GM12878 (cell line): ENCODE results near the gene MDH1. TPM values are rescaled to one million over a fixed set of nuclear protein-coding genes. Genes with fewer than 3 reads are reported as not detected.

Experiments
- ATAC-seq: fragments of 200-7000 bp; cut with Tn5 transposase; 3 replicates; pipeline ENCODE4 v1.9.1; 2020; ENCODE audit warnings: mild to moderate bottlenecking, moderate library complexity
- BruUV-seq: library from RNA; stranded (reverse); fragments of 400-500 nt; replicated peaks from 2 replicates; lab custom pipeline; 2021; lab: Mats Ljungman, UMichigan
- CTCF ChIA-PET: fragments of 300-600 bp; sonication (Branson Sonifier 250); formaldehyde crosslinking; extraction: SDS; loops from one replicate; lab custom pipeline; 2021; ENCODE audit warnings: inconsistent platforms; lab: Yijun Ruan, JAX
- POLR2A ChIA-PET: fragments of 350-600 bp; formaldehyde crosslinking; extraction: SDS; loops from one replicate; lab custom pipeline; 2021; ENCODE audit warnings: inconsistent platforms; lab: Charles Lee
- RAD21 ChIA-PET: fragments of 300-600 bp; sonication (Branson Sonifier 250); formaldehyde crosslinking; loops from one replicate; lab custom pipeline; 2023; ENCODE audit warnings: antibody characterized with exemption; ENCODE audit not compliant: unreplicated experiment; lab: Charles Lee
- SMC1A ChIA-PET: fragments of 300-600 bp; sonication (Branson Sonifier 250); formaldehyde crosslinking; loops from one replicate; lab custom pipeline; 2023; ENCODE audit not compliant: unreplicated experiment, uncharacterized antibody; lab: Charles Lee
- DNase-seq: peaks from one replicate; pipeline ENCODE4 v3.0.0-alpha.2; 2011; ENCODE audit warnings: low read depth, low spot score
- FAIRE-seq: peaks from 3 replicates; lab custom pipeline; 2011; peaks lifted over from hg19 to GRCh38; lab: Jason Lieb, UNC
- H2AFZ ChIP-seq: 2 replicates; pipeline ENCODE4 v1.6.0; 2011; ENCODE audit warnings: low read depth, low read length, control low read depth; ENCODE audit not compliant: control insufficient read depth
- H3K27ac ChIP-seq: 2 replicates; pipeline ENCODE4 v1.5.1; 2011; ENCODE audit warnings: control low read depth; ENCODE audit not compliant: control insufficient read depth, insufficient read depth
- H3K27me3 ChIP-seq, 2 experiments: replicated peaks in 1 of 2; 2 replicates each; pipeline versions ENCODE4 v1.6.0 to v1.6.1; 2011; ENCODE audit warnings: low read length in 1 of 2; ENCODE audit not compliant: control insufficient read depth in 2 of 2, insufficient read depth in 2 of 2
- H3K36me3 ChIP-seq, 2 experiments: 2 replicates each; pipeline ENCODE4 v1.5.1; 2011; ENCODE audit warnings: low read length in 1 of 2; ENCODE audit not compliant: control insufficient read depth in 2 of 2, insufficient read depth in 2 of 2
- H3K4me1 ChIP-seq: 2 replicates; pipeline ENCODE4 v1.6.1; 2011; ENCODE audit warnings: mild to moderate bottlenecking, low read length, moderate library complexity, mixed read lengths; ENCODE audit not compliant: control insufficient read depth, insufficient read depth
- H3K4me2 ChIP-seq: 2 replicates; pipeline ENCODE4 v1.6.0; 2011; ENCODE audit warnings: control low read depth; ENCODE audit not compliant: control insufficient read depth, insufficient read depth
- H3K4me3 ChIP-seq: fragments of 200-600 bp; sonication (generic); 2 replicates; pipeline ENCODE4 v1.5.1; 2016
- H3K79me2 ChIP-seq: 2 replicates; pipeline ENCODE4 v1.6.0; 2011; ENCODE audit warnings: low read length; ENCODE audit not compliant: control insufficient read depth, insufficient read depth
- H3K9ac ChIP-seq: 2 replicates; pipeline ENCODE4 v1.8.0; 2011; ENCODE audit warnings: low read length, control low read depth, mixed read lengths; ENCODE audit not compliant: control insufficient read depth, insufficient read depth
- H3K9me3 ChIP-seq: replicated peaks from 3 replicates; pipeline ENCODE4 v1.5.1; 2011; ENCODE audit warnings: mild to moderate bottlenecking, low read length; ENCODE audit not compliant: control insufficient read depth, insufficient read depth
- H4K20me1 ChIP-seq: 2 replicates; pipeline ENCODE4 v1.6.0; 2011; ENCODE audit not compliant: control insufficient read depth, insufficient read depth
- BCL11A ChIP-seq: IDR thresholded peaks from 2 replicates; pipeline ENCODE4 v1.6.1; 2011; ENCODE audit warnings: low read depth, low read length
- BCLAF1 ChIP-seq: fragments of 450-650 bp; IDR thresholded peaks from 2 replicates; pipeline ENCODE4 v1.6.1; 2017; ENCODE audit warnings: antibody characterized with exemption, mild to moderate bottlenecking, moderate library complexity
- CBX3 ChIP-seq: fragments of 200-600 bp; sonication (generic); IDR thresholded peaks from 2 replicates; pipeline ENCODE4 v1.6.1; 2016; ENCODE audit warnings: low read depth, borderline replicate concordance
- CHD1 ChIP-seq: IDR thresholded peaks from 2 replicates; pipeline ENCODE4 v1.6.1; 2012; ENCODE audit warnings: low read depth, low read length, improper control_type of control experiment
- PAX5 ChIP-seq: IDR thresholded peaks from 2 replicates; pipeline ENCODE4 v1.6.1; 2011; ENCODE audit warnings: low read depth, low read length, borderline replicate concordance
- RAD21 ChIP-seq: IDR thresholded peaks from 2 replicates; pipeline ENCODE4 v1.6.1; 2011; ENCODE audit warnings: mild to moderate bottlenecking, low read depth, low read length, moderate library complexity; ENCODE audit not compliant: insufficient read depth
- RAD51 ChIP-seq: fragments of 450-650 bp; IDR thresholded peaks from 2 replicates; pipeline ENCODE4 v1.6.1; 2016; ENCODE audit warnings: moderate library complexity, mild to moderate bottlenecking, inconsistent platforms
- RFX5 ChIP-seq: IDR thresholded peaks from 2 replicates; pipeline ENCODE4 v1.6.1; 2011; ENCODE audit warnings: low read depth, low read length, improper control_type of control experiment
- SREBF2 ChIP-seq: IDR thresholded peaks from 2 replicates; pipeline ENCODE4 v1.6.1; 2012; ENCODE audit warnings: mild to moderate bottlenecking, low read length
- STAT1 ChIP-seq: fragments of 450-650 bp; conservative IDR thresholded peaks from 2 replicates; pipeline ENCODE4 v1.6.1; 2014; ENCODE audit warnings: antibody characterized with exemption, mild to moderate bottlenecking
- TCF3 ChIP-seq: IDR thresholded peaks from 2 replicates; pipeline ENCODE4 v1.6.1; 2012; ENCODE audit warnings: low read depth, mild to moderate bottlenecking, low read length, borderline replicate concordance; ENCODE audit not compliant: insufficient read depth
- USF1 ChIP-seq: IDR thresholded peaks from 2 replicates; pipeline ENCODE4 v1.6.1; 2011; ENCODE audit warnings: borderline replicate concordance, low read depth, mild to moderate bottlenecking, moderate library complexity, mixed read lengths, low read length; ENCODE audit not compliant: insufficient read depth; ENCODE audit errors: extremely low read length
- WGBS: methylation state at CpG from one replicate; pipeline ENCODE4 v1.1.6; 2016; ENCODE audit warnings: low lambda C conversion rate; ENCODE audit not compliant: insufficient replicate concordance, insufficient coverage; ENCODE audit errors: missing lambda C conversion rate; 5-methylcytosine and 5-hydroxymethylcytosine counted together
- in situ Hi-C: fragments of 300-500 bp; cut with MboI; formaldehyde crosslinking; loops from 9 replicates; pipeline ENCODE4 v1.14.3; 2018; ENCODE audit warnings: mixed read lengths
- intact Hi-C: fragments of 100-400 bp; cut with micrococcal nuclease; formaldehyde crosslinking; loops from one replicate; pipeline ENCODE4 v1.14.2; 2022; ENCODE audit not compliant: unreplicated experiment
- polyA plus RNA-seq, 11 experiments: library from polyadenylated mRNA; depleted of rRNA in 4 of 11; unstranded in 6 of 11; stranded (reverse) in 5 of 11; fragments of >200 nt; fragmentation: Nextera tagmentation in 4 of 11; fragmentation: Illumina TruSeq in 1 of 11; extraction: Ambion mirVana in 4 of 11; extraction: Trizol in 1 of 11; gene quantifications; 1 replicate in 1 of 11; 2 replicates in 10 of 11; pipeline versions ENCODE4 v1.2.1 to v1.2.3, GENCODE V29; 2011 to 2016; ENCODE audit warnings: inconsistent platforms in 2 of 11, missing spikeins in 2 of 11, low read depth in 1 of 11
- total RNA-seq, 4 experiments: library from RNA; depleted of rRNA in 3 of 4; stranded (reverse); fragments of >200 nt in 3 of 4; fragmentation: Illumina TruSeq in 1 of 4; extraction: Trizol in 1 of 4; gene quantifications; 2 replicates each; pipeline versions ENCODE4 v1.2.1 to v1.2.3, GENCODE V29; 2013 to 2021
- TF ChIP-seq, protein P1 (sequence below): fragments of 450-650 bp; IDR thresholded peaks from 2 replicates; pipeline ENCODE4 v1.6.1; 2017; ENCODE audit warnings: mild to moderate bottlenecking, moderate library complexity
- TF ChIP-seq, protein P2 (sequence below): fragments of 150-350 bp; IDR thresholded peaks from 2 replicates; pipeline ENCODE4 v1.6.1; 2016; ENCODE audit warnings: low read depth, low read length

Gene MDH1
- total and polyA plus RNA-seq, 10 of the 15 experiments (the other 5 are each of a cell fraction or from before 2014, with no cell fraction given) = 254 to 1,581 (median 440) TPM

DNA sequence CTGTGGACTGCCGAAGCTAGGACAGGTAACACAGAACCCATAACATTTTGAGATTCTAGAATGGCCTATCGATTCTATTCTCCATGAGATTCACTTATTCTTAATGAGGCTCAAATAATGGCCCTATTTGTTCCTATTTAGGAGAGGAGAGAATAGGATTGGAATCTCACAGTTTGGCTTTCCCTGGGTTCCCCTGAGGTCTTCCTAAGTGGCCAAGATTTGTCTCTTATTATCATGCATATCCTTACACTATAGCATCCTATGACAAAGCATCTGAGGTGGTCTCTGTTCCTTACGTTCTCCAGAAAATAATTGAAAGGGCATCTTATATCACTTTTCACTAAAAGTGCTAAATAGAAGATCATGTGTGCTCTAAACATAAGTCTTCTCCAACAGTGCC lies 10.0 kb upstream of the MDH1 start:
- H3K27me3 ChIP-seq = no peaks in the 10 kb centered on the region
- H3K4me2 ChIP-seq = no peak overlapping the region
- no peak overlapping the region for H2AFZ ChIP-seq
- in situ Hi-C loops = no loop called here
- no peaks in the 10 kb centered on the region for H3K36me3 ChIP-seq
- no peak for ATAC-seq
- intact Hi-C loops = no loop called here
- no peak for DNase-seq
- H3K4me1 ChIP-seq = no peaks in the 10 kb centered on the region
- no peak for FAIRE-seq
- ChIA-PET SMC1A (no interaction called here), CTCF (no interaction called here), RAD21 (no interaction called here), POLR2A (interaction anchor here (1.4 kb wide), 1 partner anchor 9 kb away, joined by 4 read pairs; no protein-coding TSS in a partner anchor)
- H3K27ac ChIP-seq = no peak overlapping the region
- no TSS peak for BruUV-seq
- WGBS = 96% methylated on average over 3 of the region's 3 CpGs
- no peak overlapping the region for H3K9ac ChIP-seq
- H3K4me3 ChIP-seq = no peak overlapping the region
- no peak for TF ChIP-seq SREBF2
- TF ChIP-seq, protein P1, sequence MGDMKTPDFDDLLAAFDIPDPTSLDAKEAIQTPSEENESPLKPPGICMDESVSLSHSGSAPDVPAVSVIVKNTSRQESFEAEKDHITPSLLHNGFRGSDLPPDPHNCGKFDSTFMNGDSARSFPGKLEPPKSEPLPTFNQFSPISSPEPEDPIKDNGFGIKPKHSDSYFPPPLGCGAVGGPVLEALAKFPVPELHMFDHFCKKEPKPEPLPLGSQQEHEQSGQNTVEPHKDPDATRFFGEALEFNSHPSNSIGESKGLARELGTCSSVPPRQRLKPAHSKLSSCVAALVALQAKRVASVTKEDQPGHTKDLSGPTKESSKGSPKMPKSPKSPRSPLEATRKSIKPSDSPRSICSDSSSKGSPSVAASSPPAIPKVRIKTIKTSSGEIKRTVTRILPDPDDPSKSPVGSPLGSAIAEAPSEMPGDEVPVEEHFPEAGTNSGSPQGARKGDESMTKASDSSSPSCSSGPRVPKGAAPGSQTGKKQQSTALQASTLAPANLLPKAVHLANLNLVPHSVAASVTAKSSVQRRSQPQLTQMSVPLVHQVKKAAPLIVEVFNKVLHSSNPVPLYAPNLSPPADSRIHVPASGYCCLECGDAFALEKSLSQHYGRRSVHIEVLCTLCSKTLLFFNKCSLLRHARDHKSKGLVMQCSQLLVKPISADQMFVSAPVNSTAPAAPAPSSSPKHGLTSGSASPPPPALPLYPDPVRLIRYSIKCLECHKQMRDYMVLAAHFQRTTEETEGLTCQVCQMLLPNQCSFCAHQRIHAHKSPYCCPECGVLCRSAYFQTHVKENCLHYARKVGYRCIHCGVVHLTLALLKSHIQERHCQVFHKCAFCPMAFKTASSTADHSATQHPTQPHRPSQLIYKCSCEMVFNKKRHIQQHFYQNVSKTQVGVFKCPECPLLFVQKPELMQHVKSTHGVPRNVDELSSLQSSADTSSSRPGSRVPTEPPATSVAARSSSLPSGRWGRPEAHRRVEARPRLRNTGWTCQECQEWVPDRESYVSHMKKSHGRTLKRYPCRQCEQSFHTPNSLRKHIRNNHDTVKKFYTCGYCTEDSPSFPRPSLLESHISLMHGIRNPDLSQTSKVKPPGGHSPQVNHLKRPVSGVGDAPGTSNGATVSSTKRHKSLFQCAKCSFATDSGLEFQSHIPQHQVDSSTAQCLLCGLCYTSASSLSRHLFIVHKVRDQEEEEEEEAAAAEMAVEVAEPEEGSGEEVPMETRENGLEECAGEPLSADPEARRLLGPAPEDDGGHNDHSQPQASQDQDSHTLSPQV = no peak
- no peak for TF ChIP-seq CHD1
- TF ChIP-seq STAT1 = no peak
- no peak for TF ChIP-seq RAD21
- no peak for TF ChIP-seq CBX3
- no peak for TF ChIP-seq RAD51
- TF ChIP-seq BCLAF1 = no peak
- TF ChIP-seq USF1 = no peak
- no peak for TF ChIP-seq BCL11A
- no peak for TF ChIP-seq RFX5
- TF ChIP-seq PAX5 = no peak
- TF ChIP-seq TCF3 = no peak
- TF ChIP-seq, protein P2, sequence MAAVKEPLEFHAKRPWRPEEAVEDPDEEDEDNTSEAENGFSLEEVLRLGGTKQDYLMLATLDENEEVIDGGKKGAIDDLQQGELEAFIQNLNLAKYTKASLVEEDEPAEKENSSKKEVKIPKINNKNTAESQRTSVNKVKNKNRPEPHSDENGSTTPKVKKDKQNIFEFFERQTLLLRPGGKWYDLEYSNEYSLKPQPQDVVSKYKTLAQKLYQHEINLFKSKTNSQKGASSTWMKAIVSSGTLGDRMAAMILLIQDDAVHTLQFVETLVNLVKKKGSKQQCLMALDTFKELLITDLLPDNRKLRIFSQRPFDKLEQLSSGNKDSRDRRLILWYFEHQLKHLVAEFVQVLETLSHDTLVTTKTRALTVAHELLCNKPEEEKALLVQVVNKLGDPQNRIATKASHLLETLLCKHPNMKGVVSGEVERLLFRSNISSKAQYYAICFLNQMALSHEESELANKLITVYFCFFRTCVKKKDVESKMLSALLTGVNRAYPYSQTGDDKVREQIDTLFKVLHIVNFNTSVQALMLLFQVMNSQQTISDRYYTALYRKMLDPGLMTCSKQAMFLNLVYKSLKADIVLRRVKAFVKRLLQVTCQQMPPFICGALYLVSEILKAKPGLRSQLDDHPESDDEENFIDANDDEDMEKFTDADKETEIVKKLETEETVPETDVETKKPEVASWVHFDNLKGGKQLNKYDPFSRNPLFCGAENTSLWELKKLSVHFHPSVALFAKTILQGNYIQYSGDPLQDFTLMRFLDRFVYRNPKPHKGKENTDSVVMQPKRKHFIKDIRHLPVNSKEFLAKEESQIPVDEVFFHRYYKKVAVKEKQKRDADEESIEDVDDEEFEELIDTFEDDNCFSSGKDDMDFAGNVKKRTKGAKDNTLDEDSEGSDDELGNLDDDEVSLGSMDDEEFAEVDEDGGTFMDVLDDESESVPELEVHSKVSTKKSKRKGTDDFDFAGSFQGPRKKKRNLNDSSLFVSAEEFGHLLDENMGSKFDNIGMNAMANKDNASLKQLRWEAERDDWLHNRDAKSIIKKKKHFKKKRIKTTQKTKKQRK = no peak
- no peaks in the 10 kb centered on the region for H4K20me1 ChIP-seq
- H3K79me2 ChIP-seq = no peaks in the 10 kb centered on the region; the same call in 1 of the 2 replicates
- no peaks in the 10 kb centered on the region; the same call in 1 of the 3 replicates for H3K9me3 ChIP-seq
